Measurements from ENCODE around the gene SPHK1.

- TF ChIP-seq CSDC2 (CRISPR knock-in tag; IDR thresholded peaks at IDR 0.05): no peak
- TF ChIP-seq ZNF565 (CRISPR knock-in tag; conservative IDR thresholded peaks at IDR 0.05; ENCODE audit: low read depth): no peak
- TF ChIP-seq RARB (CRISPR knock-in tag; IDR thresholded peaks at IDR 0.05): no peak
- TF ChIP-seq TCF4 (CRISPR knock-in tag; IDR thresholded peaks at IDR 0.05; ENCODE audit: borderline replicate concordance): no peak
- no peak for TF ChIP-seq ZC3H10 (CRISPR knock-in tag; IDR thresholded peaks at IDR 0.05)
- no peak for TF ChIP-seq ISL1 (CRISPR knock-in tag; IDR thresholded peaks at IDR 0.05)
- TF ChIP-seq, protein P1, sequence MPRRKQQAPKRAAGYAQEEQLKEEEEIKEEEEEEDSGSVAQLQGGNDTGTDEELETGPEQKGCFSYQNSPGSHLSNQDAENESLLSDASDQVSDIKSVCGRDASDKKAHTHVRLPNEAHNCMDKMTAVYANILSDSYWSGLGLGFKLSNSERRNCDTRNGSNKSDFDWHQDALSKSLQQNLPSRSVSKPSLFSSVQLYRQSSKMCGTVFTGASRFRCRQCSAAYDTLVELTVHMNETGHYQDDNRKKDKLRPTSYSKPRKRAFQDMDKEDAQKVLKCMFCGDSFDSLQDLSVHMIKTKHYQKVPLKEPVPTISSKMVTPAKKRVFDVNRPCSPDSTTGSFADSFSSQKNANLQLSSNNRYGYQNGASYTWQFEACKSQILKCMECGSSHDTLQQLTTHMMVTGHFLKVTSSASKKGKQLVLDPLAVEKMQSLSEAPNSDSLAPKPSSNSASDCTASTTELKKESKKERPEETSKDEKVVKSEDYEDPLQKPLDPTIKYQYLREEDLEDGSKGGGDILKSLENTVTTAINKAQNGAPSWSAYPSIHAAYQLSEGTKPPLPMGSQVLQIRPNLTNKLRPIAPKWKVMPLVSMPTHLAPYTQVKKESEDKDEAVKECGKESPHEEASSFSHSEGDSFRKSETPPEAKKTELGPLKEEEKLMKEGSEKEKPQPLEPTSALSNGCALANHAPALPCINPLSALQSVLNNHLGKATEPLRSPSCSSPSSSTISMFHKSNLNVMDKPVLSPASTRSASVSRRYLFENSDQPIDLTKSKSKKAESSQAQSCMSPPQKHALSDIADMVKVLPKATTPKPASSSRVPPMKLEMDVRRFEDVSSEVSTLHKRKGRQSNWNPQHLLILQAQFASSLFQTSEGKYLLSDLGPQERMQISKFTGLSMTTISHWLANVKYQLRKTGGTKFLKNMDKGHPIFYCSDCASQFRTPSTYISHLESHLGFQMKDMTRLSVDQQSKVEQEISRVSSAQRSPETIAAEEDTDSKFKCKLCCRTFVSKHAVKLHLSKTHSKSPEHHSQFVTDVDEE (CRISPR knock-in tag; IDR thresholded peaks at IDR 0.05): no peak
- no peak for TF ChIP-seq PATZ1 (CRISPR knock-in tag; IDR thresholded peaks at IDR 0.05; ENCODE audit: borderline replicate concordance)
- no peak for TF ChIP-seq ESRRG (CRISPR knock-in tag; IDR thresholded peaks at IDR 0.05)
- no peak for TF ChIP-seq ZFP30 (CRISPR knock-in tag; IDR thresholded peaks at IDR 0.05)
Observed at GRCh38 chr17:76351526-76352071, 32.8 kb upstream of the SPHK1 start.

Measured in SK-N-SH treated with all-trans-retinoic acid at 6 μM for 48 hours (cell line).